ENCODE results near the gene SMIM14.

The SMIM14 gene

DNA sequence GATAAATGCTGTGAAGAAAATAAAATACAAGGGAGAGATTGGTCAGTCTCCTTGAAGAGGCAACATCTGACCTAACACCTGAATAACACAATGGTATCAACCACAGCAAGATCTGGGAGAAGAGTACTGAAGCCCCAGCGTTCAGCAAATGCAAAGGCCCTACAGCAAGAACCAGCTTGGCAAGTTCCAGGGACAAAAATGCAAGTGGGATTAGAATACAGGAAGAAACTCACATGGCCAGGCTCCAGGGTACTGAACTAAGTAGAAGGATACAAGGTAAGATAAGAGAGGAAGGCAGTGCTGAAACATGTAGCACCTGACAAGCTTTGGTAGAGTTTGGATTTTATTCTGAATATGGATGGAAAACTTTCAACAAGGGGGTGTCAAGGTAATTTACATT is 3.6 kb downstream of the SMIM14 start:
- Histone ChIP-seq H4K20me1 (peaks cover 0 to 50% (median 0%) of the 10 kb centered on the region in 11 experiments; a peak in 3 of 22 replicates), H3K36me3 (0 out of 22 replicates have a peak, but pooled peaks cover 0 to 5% (median 0%) of the 10 kb centered on the region in 11 experiments), H3K9ac (no peak overlapping the region), H3K27me3 (no peaks in the 10 kb centered on the region), H3K4me3 (no peak overlapping the region), H3K4me1 (peaks cover 41 to 80% (median 59%) of the 10 kb centered on the region in 10 experiments), H3K4me2 (peak overlapping the region; percentile 9 to 96 (median 88); a peak in 19 of 22 replicates), H3K9me3 (replicated peaks in 1 of 11) (no peaks in the 10 kb centered on the region), H3K27ac (no peak overlapping the region)
- no peak for TF ChIP-seq Cebpa-rat (IDR thresholded peaks at IDR 0.05)

DNA sequence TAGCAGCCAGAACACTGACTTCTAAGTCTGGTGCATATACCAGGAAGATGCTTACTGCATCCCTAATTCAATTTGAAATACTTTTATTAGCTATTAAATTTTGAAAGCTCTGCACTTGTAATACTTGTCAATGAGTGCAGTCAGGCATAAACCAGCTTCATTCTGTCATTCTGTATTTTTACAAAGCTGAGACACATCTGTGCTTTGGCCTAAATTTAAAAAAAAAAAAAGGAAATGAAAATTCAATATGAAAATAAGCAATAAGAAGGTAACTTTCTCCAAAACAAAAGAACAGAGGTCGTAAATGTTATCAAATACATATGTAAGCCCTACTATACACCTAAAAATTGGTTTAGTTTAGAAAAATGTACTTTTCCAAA is 7.0 kb downstream of the SMIM14 start:
- H3K27me3 ChIP-seq, result no peaks in the 10 kb centered on the region
- peaks cover 0 to 5% (median 0%) of the 10 kb centered on the region in 11 experiments; a peak in 1 of 22 replicates for H3K36me3 ChIP-seq
- peaks cover 0 to 71% (median 0%) of the 10 kb centered on the region in 11 experiments; a peak in 3 of 22 replicates for H4K20me1 ChIP-seq
- H3K4me2 ChIP-seq, result peak overlapping the region; percentile 45 to 68 (median 61); a peak in 21 of 22 replicates
- TF ChIP-seq Cebpa-rat (IDR thresholded peaks at IDR 0.05), result no peak
- H3K9ac ChIP-seq, result no peak overlapping the region
- peak overlapping the region in 3 of 11 experiments; percentile 36 to 47 (median 41); a peak in 3 of 22 replicates for H3K27ac ChIP-seq
- no peaks in the 10 kb centered on the region for H3K9me3 ChIP-seq (replicated peaks in 1 of 11)
- H3K4me1 ChIP-seq, result peaks cover 43 to 87% (median 73%) of the 10 kb centered on the region in 10 experiments
- no peak overlapping the region for H3K4me3 ChIP-seq

DNA sequence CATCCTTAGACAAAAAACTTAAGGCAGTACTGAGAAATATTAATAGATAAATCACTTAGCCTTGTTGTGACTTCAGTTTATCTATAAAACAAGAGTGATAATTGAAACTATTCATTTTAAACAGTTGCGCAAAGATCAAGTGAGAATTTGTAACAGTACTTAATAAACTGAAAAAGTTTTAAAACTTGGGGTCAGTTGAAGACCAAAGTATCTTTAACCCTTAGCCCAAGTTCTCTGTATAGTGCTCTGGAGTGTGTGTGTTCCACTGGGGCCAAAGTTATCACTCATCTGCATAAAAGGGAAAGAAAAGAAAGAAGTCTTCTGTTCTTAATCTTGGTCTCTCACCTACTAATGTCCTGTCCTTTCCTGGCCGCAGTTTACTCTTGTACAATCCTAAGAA is 11.3 kb downstream of the SMIM14 start:
- Histone ChIP-seq H4K20me1 (peaks cover 0 to 61% (median 0%) of the 10 kb centered on the region in 11 experiments; a peak in 4 of 22 replicates), H3K4me2 (peak overlapping the region in 10 of 11 experiments; percentile 61 to 88 (median 82); a peak in 18 of 22 replicates)

DNA sequence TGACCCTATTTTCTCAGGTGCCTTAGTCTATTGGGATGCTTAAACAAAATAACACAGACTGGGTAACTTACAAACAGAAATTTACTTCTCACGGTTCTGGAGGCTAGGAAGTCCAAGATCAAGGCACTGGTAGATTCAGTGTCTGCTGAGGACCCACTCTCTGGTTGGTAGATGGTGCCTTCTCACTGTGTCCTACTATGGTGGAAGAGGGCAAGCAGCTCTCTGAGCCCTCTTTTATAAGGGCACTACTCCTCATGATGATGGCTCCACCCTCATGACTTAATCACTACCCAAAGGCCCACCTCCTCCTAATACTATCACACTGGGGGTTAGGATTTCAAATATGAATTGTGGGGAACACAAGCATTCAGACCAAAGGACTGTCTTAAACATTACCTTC is 11.8 kb downstream of the SMIM14 start:
- H3K27ac ChIP-seq, result peak overlapping the region in 8 of 11 experiments; percentile 44 to 72 (median 58); a peak in 16 of 22 replicates
- 0 out of 22 replicates have a peak, but pooled peaks cover 0 to 6% (median 0%) of the 10 kb centered on the region in 11 experiments for H3K9me3 ChIP-seq (replicated peaks in 1 of 11)
- TF ChIP-seq Cebpa-rat (IDR thresholded peaks at IDR 0.05), result no peak
- peaks cover 44 to 83% (median 70%) of the 10 kb centered on the region in 10 experiments for H3K4me1 ChIP-seq
- peaks cover 0 to 60% (median 0%) of the 10 kb centered on the region in 11 experiments; a peak in 4 of 22 replicates for H4K20me1 ChIP-seq
- H3K4me2 ChIP-seq, result peak overlapping the region; percentile 61 to 88 (median 82)
- no peak overlapping the region for H3K4me3 ChIP-seq
- no peaks in the 10 kb centered on the region for H3K27me3 ChIP-seq
- no peak overlapping the region for H3K9ac ChIP-seq
- H3K36me3 ChIP-seq, result peaks cover 0 to 7% (median 0%) of the 10 kb centered on the region in 11 experiments; a peak in 3 of 22 replicates

More for the DNA sequence above, 11.3 kb downstream of the SMIM14 start:
- Histone ChIP-seq H3K4me1 (peaks cover 49 to 88% (median 75%) of the 10 kb centered on the region in 10 experiments), H3K9ac (no peak overlapping the region), H3K27ac (peak overlapping the region in 7 of 11 experiments; percentile 44 to 72 (median 58); a peak in 11 of 22 replicates), H3K27me3 (no peaks in the 10 kb centered on the region), H3K36me3 (peaks cover 0 to 5% (median 0%) of the 10 kb centered on the region in 11 experiments; a peak in 3 of 22 replicates), H3K4me3 (no peak overlapping the region), H3K9me3 (replicated peaks in 1 of 11) (0 out of 22 replicates have a peak, but pooled peaks cover 0 to 2% (median 0%) of the 10 kb centered on the region in 11 experiments)
- TF ChIP-seq Cebpa-rat (IDR thresholded peaks at IDR 0.05), result no peak

DNA sequence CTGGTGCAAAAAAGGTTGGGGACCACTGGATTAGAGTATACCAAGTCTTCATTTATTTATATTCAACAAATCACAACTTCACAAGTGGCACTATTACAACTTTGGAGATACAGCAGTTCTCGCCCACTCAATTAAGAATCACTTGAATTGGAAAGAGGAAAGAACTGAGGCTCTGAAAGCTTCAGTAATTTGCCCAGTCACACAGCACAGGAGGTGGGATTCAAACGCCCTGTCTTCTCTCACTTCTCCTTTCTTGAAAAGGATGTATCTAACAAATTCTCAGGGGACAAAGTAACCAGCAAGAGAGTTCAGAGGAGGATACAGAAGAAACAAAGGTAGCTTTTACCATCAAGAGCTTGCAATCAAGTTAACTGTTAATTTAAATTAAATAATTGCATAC is 12.4 kb downstream of the SMIM14 start:
- Histone ChIP-seq H3K4me2 (peak overlapping the region; percentile 61 to 88 (median 82)), H3K4me1 (peaks cover 38 to 76% (median 63%) of the 10 kb centered on the region in 10 experiments)

DNA sequence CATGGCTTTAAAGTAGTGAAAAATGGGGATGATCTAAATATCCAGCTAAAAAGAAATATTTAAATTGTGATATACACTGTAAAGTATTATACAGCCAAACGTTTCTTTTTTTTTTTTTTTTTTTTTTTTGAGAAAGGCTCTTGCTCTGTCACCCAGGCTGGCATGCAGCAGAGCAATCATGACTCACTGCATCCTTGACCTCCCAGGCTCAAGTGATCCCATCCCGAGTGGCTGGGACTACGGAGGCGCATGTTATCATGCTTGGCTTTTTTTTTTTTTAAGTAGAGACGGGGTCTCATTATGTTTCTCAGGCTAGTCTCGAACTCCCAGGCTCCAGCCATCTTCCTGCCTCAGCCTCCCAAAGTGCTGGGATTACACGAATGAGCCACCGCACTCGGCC is 17.1 kb downstream of the SMIM14 start:
- no peaks in the 10 kb centered on the region for H3K27me3 ChIP-seq
- H3K4me2 ChIP-seq, result no peak overlapping the region
- no peak for TF ChIP-seq Cebpa-rat (IDR thresholded peaks at IDR 0.05)
- H3K9ac ChIP-seq, result no peak overlapping the region
- H3K36me3 ChIP-seq, result peaks cover 0 to 10% (median 0%) of the 10 kb centered on the region in 11 experiments; a peak in 2 of 22 replicates
- 0 out of 22 replicates have a peak, but pooled peaks cover 0 to 6% (median 0%) of the 10 kb centered on the region in 11 experiments for H3K9me3 ChIP-seq (replicated peaks in 1 of 11)
- no peak overlapping the region for H3K27ac ChIP-seq
- peaks cover 25 to 47% (median 37%) of the 10 kb centered on the region in 10 experiments for H3K4me1 ChIP-seq
- H3K4me3 ChIP-seq, result no peak overlapping the region
- H4K20me1 ChIP-seq, result peaks cover 0 to 38% (median 0%) of the 10 kb centered on the region in 11 experiments; a peak in 4 of 22 replicates

More for the DNA sequence above, 12.4 kb downstream of the SMIM14 start:
- Histone ChIP-seq H3K27me3 (no peaks in the 10 kb centered on the region), H3K4me3 (no peak overlapping the region), H3K9me3 (replicated peaks in 1 of 11) (0 out of 22 replicates have a peak, but pooled peaks cover 0 to 6% (median 0%) of the 10 kb centered on the region in 11 experiments), H3K9ac (no peak overlapping the region), H3K36me3 (peaks cover 0 to 10% (median 0%) of the 10 kb centered on the region in 11 experiments; a peak in 3 of 22 replicates), H3K27ac (peak overlapping the region in 8 of 11 experiments; percentile 54 to 75 (median 68); a peak in 15 of 22 replicates), H4K20me1 (peaks cover 0 to 59% (median 0%) of the 10 kb centered on the region in 11 experiments; a peak in 4 of 22 replicates)
- TF ChIP-seq Cebpa-rat (IDR thresholded peaks at IDR 0.05), result no peak

DNA sequence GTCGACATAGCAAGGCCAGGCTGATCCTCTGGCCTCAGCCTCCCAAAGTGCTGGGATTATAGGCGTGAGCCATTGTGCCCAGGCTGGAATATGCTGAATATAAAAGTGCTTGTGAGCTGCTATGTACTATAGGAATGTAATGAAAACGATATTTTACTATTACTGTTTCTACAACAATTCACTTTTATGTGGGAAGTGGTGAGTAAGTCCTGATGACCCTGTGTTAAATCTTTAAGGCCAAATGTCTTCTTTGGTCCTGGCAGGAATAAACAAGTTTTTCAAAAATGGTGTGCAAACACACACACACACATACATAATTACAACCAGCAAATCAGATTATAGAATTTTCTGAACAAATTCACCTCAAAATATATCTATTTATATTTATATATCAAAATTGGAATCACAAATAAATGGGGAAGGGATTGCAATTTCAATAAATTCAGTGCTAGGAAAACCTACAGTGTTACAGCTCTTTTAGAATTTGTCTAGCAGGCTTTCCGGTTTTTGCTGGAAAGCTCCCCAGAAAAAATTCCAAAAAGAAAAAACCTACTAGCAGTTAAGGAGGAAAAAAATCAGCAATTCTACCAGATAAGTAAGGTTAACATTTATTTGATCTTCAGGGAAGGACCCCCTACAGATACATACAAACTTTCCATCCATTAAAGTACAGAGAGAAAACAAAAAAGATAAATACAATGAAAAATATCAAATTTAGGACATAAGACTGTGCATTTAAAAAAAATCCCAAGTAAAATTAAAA is 17.9 kb downstream of the SMIM14 start:
- no peak overlapping the region for H3K4me2 ChIP-seq
- H3K4me3 ChIP-seq, result no peak overlapping the region
- 0 out of 22 replicates have a peak, but pooled peaks cover 0 to 6% (median 0%) of the 10 kb centered on the region in 11 experiments for H3K9me3 ChIP-seq (replicated peaks in 1 of 11)
- no peak overlapping the region for H3K27ac ChIP-seq
- H3K4me1 ChIP-seq, result peaks cover 16 to 38% (median 29%) of the 10 kb centered on the region in 10 experiments
- H3K36me3 ChIP-seq, result peaks cover 0 to 10% (median 0%) of the 10 kb centered on the region in 11 experiments; a peak in 2 of 22 replicates
- H4K20me1 ChIP-seq, result peaks cover 0 to 30% (median 0%) of the 10 kb centered on the region in 11 experiments; a peak in 4 of 22 replicates
- no peak for TF ChIP-seq Cebpa-rat (IDR thresholded peaks at IDR 0.05)
- no peaks in the 10 kb centered on the region for H3K27me3 ChIP-seq
- no peak overlapping the region for H3K9ac ChIP-seq

DNA sequence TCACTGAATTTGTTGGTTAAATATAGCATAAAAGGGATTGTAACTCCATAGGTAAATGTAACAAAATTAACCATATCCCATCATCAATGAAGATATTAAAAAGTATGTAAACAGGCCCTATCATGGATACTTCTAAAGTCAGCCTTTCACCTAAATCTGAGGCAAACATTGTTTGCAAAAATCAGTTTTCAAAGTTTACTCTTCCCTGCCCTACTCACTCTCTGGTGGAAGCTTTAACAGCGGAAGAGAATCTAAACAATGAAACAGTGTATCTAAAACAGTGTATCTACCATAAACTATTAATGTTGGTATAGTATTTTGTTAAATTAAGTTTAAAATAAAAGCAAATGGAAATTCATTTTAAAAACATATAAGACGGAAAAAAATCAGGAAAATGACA is 21.1 kb downstream of the SMIM14 start:
- no peaks in the 10 kb centered on the region for H3K27me3 ChIP-seq
- no peak overlapping the region for H3K9ac ChIP-seq
- no peak overlapping the region for H3K27ac ChIP-seq
- no peak overlapping the region for H3K4me3 ChIP-seq
- peaks cover 0 to 10% (median 0%) of the 10 kb centered on the region in 11 experiments; a peak in 2 of 22 replicates for H4K20me1 ChIP-seq
- H3K4me1 ChIP-seq, result peaks cover 8 to 39% (median 27%) of the 10 kb centered on the region in 10 experiments; a peak in 18 of 20 replicates
- H3K9me3 ChIP-seq (replicated peaks in 1 of 11), result 0 out of 22 replicates have a peak, but pooled peaks cover 0 to 5% (median 0%) of the 10 kb centered on the region in 11 experiments
- H3K4me2 ChIP-seq, result 0 out of 22 replicates have a peak overlapping the region, but pooled peaks of 1 of the 11 experiments have one; percentile 42
- no peak for TF ChIP-seq Cebpa-rat (IDR thresholded peaks at IDR 0.05)
- peaks cover 0 to 10% (median 0%) of the 10 kb centered on the region in 11 experiments; a peak in 2 of 22 replicates for H3K36me3 ChIP-seq
